Measurements from ENCODE around the gene TACC2.

DNA sequence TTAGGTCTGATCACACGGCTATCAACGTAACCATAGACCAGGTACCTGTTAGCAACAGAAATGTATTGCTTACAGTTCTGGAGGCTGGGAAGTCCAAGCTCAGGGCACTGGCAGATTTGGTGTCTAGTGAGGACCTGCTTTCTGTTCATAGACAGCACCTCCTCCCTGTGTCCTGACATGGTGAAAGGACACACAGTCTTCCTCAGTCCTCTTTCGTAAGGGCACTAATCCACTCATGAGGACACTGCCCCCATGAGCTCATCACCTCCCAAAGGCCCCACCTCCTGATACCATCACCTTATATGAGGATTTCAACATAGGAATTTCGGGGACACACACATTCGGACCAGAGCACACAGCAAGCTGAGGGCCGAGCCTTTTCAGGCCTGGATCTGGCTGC, 210.7 kb downstream of the TACC2 start:
- TF ChIP-seq, protein P1, sequence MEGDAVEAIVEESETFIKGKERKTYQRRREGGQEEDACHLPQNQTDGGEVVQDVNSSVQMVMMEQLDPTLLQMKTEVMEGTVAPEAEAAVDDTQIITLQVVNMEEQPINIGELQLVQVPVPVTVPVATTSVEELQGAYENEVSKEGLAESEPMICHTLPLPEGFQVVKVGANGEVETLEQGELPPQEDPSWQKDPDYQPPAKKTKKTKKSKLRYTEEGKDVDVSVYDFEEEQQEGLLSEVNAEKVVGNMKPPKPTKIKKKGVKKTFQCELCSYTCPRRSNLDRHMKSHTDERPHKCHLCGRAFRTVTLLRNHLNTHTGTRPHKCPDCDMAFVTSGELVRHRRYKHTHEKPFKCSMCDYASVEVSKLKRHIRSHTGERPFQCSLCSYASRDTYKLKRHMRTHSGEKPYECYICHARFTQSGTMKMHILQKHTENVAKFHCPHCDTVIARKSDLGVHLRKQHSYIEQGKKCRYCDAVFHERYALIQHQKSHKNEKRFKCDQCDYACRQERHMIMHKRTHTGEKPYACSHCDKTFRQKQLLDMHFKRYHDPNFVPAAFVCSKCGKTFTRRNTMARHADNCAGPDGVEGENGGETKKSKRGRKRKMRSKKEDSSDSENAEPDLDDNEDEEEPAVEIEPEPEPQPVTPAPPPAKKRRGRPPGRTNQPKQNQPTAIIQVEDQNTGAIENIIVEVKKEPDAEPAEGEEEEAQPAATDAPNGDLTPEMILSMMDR (IDR thresholded peaks at IDR 0.05) = no peak
- no peak for TF ChIP-seq POLR2A (IDR thresholded peaks at IDR 0.05)
